T47D (cell line): ENCODE data around the gene GRIA1.
"Not testable (repeated sequence)": the region's sequence is repeated elsewhere in the genome, so short reads cannot be mapped to it uniquely, and the experiment has no call there.

Experiments
- DNase-seq, 2 experiments: peaks; one replicate each; pipeline versions ENCODE4 v3.0.0 to v3.0.0-alpha.2; 2011 to 2012; ENCODE audit warnings: low read depth in 1 of 2, low spot score in 1 of 2
- JUND ChIP-seq: IDR thresholded peaks from 2 replicates; pipeline ENCODE4 v1.6.1; 2012; ENCODE audit warnings: low read depth
- in situ Hi-C: cut with HindIII; loops from 2 replicates; pipeline ENCODE4 v1.10.0; 2016; ENCODE audit warnings: low sequenced_read_pairs, low pct_unique_long_range_greater_than_20kb

GRIA1 gene

DNA sequence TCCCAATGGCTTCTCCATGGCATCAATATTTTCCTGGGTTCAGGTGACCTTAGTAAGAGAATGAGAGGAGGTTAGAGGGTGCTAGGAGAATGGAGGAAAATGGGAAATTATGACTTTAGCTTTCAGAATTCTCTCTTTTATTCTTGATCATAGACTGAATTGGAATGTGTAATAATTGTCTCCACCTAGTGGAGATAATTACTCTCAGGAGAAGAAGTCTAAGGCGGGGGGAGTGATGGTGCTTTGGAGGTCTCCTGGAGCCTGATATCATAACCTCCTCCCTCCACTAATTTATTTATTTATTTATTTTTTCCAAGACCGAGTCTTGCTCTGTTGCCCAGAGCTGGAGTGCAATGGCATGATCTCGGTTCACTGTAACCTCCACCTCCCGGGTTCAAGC lies 221.3 kb downstream of the GRIA1 start:
- DNase-seq: no peak
- TF ChIP-seq JUND: no peak
- in situ Hi-C loops: no loop called here

DNA sequence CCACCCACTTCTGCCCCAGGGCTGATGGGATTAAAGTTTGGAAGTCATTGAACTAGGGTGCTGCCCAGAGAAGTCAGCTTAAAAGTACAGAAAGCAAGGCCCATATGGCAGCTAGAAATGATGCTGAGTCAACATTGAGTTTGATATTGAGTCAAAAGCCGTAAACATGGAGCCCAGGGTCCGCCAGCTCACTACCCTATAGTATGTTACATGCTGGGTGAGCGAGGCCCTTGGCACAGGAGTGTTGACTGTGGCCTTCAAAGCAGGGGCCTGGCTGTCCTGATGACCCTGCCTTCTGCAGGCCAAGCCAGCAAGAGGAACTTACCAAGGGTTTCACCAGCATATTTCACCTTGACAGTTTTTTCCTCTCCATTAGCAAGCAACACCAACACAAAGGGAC lies 222.5 kb downstream of the GRIA1 start:
- TF ChIP-seq JUND: no peak
- DNase-seq: no peak
- in situ Hi-C loops: no loop called here

DNA sequence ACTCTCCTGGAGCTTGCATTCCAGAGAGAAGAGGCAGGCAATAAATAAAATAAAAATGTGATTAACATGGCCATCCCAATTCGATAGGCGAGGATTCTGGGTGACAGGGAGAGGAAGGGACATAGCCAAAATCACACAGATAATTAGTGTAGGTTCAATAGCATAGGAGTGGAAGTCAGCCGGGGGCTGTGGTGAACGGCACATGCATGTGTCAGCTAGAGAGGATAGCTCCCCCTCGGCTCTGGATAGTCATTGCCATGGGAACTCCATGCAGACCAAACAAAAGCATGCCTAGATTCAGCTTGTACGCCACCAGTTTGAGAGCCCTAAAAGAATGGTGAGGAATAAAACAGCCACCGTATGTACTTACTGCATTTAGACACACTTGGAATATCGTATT lies 223.5 kb downstream of the GRIA1 start:
- no peak for DNase-seq
- no peak for TF ChIP-seq JUND
- in situ Hi-C loops: no loop called here

DNA sequence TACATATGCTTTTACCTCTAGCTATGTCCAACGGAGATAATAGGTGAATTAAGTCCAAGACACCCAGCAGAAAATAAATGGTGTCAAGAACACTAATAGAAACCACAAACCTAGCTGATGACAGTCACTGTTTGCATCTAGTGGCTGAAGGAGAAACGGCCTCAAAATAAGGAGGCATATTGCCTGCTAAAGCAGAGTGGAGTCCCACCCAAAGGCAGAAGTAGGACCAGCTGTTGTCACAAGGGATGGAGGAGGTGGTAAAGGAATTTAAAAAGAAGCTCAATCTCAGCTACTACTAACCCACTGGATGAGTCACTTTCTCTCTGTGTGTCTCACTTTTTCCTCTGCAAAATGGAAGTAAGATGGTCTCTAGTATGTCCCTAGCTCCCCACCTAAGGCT lies 224.3 kb downstream of the GRIA1 start:
- in situ Hi-C loops: no loop called here
- no peak for TF ChIP-seq JUND
- DNase-seq: no peak

DNA sequence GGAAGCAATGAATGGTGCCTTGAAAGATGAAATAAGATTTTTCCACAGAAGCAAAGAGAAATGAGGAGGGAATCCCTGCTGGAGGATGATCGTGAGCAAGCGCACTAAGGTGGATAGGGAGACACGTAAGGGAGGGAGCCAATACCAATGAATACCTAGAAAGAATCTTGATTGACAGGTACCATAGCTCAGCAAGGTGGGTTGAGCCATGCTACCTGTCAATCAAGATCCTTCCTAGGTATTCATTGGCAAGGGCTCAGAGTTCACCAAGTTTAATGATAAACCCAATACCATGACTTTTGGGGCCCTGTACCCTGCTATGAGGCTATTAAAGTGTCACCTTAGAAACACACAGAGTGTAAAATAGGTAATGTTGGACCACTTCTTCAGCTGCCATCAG lies 226.8 kb downstream of the GRIA1 start:
- in situ Hi-C loops: no loop called here
- DNase-seq: no peak
- no peak for TF ChIP-seq JUND

DNA sequence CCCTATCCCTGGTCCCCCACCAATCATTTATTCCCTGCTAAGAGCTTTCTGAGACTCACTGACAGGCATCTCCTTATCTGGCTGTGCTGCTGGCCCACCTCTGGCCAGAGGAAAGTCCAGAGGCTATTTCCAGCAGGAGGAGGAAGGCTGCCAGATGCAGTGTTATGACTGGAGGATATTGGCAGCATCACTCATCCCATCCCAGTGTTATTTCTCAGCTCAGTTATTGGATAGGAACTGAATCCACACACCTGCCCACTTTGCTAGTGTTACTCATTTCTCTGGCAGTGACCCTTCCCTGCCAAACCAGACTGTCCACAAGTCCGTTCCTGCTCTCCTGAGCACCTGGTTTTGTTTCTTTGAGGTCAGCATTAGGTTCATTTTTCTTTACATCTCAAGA lies 228.2 kb downstream of the GRIA1 start:
- no peak for DNase-seq
- TF ChIP-seq JUND: no peak
- in situ Hi-C loops: no loop called here

DNA sequence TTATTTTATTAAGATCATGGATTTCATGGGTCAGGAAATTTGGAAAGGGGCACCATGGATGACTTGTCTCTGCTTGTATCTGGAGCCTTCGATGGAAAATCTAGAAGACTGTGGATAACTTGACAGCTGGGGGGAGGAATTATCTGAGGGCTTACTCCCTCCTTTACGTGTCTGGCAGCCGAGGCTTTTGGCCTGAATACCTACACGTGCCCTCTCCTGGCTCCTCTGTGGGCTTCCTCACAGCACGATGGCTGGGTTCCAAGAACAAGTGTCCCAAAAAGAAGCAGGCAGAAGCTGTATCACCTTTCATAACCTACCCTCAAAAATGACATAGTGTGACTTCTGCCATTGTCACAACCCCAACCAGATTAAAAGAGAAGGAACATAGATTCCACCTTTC lies 228.9 kb downstream of the GRIA1 start:
- in situ Hi-C loops: no loop called here
- no peak for DNase-seq
- TF ChIP-seq JUND: no peak

DNA sequence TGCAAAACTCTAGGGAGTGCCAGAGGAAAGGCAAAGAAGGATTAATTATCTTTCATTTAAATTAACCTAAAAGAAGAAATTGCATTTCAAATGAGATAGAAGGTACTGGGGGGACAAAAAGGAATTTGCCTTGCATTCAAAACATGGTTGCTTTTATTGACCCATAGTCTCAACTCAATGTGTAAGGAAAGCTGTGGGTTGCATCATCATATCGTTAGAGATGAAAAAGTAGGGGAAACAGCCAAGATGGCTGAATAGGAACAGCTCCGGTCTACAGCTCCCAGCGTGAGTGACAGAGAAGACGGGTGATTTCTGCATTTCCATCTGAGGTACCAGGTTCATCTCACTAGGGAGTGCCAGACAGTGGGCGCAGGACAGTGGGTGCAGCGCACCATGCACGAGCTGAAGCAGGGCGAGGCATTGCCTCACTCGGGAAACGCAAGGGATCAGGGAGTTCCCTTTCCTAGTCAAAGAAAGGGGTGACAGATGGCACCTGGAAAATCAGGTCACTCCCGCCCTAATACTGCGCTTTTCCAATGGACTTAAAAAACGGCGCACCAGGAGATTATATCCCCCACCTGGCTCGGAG lies 232.6 kb downstream of the GRIA1 start:
- DNase-seq, in situ Hi-C loops: not testable (repeated sequence)

DNA sequence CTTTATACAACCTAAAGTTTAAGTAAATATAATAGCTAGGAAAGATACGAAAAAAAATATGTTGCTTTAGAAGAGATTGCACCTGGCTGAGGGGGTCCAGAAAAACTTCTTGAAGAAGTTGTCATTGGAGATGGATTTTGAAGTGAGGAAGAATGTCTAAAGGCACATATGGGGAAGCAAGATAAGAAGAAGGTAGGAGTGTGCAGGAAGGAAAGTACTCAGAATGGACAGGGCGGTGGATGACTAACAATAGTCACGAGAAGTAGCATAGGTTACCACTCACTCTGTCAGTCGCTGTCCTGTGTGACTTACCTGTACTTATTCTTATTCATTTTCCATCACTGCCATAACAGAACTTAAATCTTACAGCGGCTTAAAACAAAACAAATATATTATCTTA lies 251.6 kb downstream of the GRIA1 start:
- TF ChIP-seq JUND: no peak
- no peak for DNase-seq
- in situ Hi-C loops: no loop called here

DNA sequence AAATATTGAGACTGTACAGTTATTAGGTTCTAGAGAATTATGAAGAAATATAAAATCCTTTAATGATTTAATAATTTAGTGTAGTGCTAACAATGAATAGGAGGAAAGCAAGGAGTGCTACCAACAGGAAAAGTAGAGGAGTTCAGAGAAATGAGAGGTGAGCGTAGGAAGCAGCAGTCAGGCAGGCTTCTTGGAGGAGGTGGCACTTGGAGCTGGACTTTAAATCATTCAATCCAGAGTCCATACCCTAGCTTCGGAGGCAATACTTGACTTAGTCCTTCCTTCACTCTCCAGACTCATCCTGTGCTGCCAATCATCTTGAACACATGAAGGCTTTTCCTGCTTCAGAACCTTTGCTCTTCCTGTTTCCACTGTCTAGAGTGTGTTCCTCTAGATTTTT lies 254.3 kb downstream of the GRIA1 start:
- in situ Hi-C loops: no loop called here
- no peak for DNase-seq

DNA sequence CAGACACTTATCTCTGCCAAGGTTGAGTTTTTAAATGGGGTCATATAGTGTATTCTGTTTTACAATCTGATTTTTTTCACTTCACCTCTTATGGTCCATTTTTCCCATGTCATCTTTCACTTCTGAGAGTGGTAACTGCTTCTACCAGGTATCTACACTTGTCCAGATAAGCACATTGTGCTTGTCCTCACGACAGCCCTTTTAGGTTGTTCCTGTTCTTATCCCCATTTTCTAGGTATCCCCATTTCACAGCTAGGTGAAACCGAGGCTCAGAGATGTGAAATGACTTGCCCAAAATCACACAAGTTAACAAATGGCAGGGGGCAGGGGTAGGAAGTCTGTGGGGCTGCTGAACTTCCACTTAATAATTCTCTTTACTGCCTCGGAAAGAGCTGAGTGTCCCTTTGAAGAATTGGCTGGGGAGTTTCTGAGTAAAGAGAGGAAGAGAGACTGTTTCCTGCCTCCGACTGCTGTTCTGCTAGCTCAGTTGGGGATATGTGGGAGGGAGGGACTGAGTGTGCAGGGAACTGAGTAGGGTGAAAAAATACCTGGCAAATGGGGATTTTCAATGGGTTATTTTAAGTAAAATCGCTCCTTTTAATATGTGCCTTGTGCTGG lies 255.4 kb downstream of the GRIA1 start:
- in situ Hi-C loops: no loop called here
- DNase-seq: no peak
- no peak for TF ChIP-seq JUND

More for the DNA sequence above, 254.3 kb downstream of the GRIA1 start:
- no peak for TF ChIP-seq JUND

DNA sequence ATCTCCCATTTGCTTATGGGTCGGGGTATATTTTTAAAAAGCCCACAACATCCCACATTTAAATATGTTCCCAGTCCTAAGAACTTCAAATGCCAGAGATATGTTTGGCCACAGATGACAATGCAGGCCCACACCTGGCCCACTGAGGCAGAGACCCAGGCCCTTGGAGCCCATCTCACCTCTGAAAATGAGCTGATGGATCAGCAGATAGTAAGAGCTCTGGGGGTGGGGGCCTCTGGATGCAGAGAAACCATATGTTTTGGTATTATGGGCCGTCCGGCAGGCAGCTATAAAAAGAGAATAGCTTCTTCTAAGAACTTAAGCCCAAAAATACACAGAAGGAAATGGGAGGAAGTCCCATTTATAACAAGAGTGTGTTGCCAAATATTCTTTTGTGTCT lies 256.0 kb downstream of the GRIA1 start:
- DNase-seq: no peak
- in situ Hi-C loops: no loop called here
- TF ChIP-seq JUND: no peak

DNA sequence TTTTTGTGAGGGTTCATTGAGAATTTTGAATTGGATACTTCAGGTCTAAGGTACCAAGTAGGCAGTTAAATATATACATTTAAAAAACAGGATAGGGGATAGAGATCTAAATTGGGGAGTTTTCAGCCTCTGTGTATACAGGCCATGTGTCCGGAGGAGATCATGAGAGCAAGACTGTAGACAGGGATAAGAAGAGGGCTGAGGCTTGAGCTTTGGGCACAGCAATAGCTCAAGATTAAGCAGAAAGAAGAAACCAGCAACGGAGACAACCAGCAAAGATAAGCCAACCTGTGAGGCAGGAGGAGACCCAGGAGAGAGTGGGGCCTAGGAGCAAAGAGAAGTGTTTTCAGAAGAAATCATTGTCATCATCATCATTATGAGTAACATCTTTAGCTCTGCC lies 258.4 kb downstream of the GRIA1 start:
- in situ Hi-C loops: no loop called here
- no peak for DNase-seq
- no peak for TF ChIP-seq JUND

DNA sequence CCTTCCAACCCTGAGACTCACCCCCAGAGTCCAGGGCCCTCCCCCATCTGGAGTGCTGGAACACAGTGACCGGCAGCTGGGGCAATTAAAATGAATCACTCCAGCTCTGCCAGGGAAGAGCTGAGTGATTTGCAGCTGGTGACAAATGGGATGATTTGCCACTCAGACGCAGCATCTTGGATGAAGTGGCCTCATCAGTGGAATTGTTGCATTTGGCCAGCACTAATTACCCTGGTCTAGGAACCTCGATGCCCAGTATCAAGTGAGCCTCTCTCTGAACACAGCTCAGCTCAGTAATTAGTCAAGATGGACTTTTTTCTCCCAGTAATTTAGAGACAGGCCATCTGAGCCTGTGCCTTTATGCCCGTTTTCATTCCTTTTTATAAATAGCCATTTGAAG lies 259.5 kb downstream of the GRIA1 start:
- in situ Hi-C loops: no loop called here
- no peak for TF ChIP-seq JUND
- DNase-seq: no peak
